ENCODE results near the gene HIPK4.
"Not testable (repeated sequence)": the region's sequence is repeated elsewhere in the genome, so short reads cannot be mapped to it uniquely, and the experiment has no call there.

Gene HIPK4

DNA sequence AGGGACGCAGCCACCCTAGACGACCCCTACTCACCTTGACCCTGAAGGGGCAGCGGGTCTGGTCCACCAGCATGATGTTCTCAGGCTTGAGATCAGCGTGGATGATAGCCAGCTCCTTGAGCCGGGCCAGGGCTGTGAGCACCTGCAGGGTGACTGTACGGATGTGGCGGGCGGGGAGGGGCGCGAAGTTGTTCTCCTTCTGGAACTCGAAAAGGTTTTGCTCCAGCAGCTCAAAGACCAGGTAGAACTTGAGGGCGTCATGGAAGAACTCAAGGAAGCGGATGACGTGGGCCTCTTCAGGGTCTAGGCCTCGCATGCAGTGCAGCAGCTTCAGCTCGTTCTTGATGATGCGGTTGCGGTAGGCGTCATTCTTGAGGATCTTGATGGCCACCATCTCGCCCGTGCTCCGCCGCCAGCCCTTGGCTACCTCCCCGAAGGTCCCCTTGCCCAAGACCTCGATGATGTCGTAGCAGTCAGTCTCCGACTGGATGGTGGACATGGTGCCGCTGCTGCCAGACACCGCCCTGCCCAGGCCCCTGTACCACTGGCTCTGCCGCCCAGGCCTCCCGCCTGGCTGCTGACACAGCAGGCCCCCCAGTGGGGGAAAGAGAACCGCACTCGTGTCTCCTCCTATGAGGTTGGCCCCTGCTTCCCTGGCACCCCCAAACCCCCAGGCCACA lies 437 bp downstream of the HIPK4 start:
- DNase-seq = no peak

DNA sequence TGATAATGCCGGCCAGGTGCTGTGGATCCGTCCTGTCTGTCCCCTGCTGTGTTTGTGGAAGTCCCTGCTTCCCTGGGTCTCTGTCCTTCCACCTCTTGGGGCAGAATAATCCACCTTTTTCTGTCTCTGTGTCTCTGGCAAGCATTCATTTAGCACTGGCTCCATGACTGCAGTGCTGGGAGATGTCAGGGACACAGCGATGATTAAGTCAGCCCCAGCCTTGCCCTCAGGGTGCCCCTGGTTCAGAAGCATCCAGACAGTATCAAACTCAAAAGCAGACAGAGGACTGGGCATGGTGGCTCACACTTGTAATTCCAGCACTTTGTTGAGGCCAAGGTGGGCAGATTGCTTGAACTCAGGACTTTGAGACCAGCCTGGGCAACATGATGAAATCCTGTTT lies 1.5 kb downstream of the HIPK4 start:
- no peak for DNase-seq

DNA sequence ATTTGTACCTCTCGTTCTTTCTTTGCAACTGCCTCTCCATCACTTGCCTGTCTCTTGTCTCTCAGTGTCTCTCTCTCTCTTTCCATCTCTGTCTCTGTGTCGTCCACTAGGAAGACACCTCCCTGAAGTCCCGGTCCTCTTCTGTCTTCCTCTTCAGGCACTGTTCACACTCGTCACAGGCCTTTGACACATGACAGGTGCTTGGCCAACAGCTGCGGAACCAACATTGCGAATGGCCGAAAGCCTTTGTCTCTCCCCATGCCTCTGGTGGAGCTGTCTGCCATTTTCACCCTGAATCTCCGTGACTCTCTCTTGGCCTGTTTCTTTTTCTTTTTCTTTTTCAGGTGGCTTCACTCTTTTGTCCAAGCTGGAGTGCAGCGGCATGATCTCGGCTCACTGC lies 2.8 kb downstream of the HIPK4 start:
- DNase-seq = no peak

DNA sequence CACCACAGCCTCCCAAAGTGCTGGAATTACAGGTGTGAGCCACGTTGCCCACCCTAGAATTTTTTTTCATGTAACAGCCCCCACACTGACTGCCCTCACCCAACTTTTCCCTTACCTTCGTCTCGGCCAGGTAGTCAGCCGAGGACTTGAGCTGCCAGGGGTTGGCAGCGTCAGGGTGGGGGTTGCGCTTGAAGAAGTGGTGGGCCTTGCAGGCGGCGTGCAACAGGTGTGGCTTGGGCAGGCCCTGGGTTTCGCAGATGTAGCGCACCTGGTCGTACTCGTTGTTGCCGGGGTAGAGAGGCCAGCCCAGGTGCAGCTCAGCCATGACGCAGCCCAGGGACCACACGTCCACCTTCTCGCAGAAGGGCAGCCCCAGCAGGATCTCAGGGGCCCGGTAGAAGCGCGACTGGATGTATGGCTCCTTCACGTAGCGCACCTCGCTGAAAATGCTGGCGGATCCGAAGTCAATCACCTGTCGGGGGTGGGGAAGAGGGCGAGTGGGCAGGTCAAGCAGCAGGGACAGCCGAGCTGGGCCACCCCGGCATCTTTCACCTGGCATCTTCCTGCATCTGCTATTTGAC lies 6.2 kb downstream of the HIPK4 start:
- DNase-seq = no peak

DNA sequence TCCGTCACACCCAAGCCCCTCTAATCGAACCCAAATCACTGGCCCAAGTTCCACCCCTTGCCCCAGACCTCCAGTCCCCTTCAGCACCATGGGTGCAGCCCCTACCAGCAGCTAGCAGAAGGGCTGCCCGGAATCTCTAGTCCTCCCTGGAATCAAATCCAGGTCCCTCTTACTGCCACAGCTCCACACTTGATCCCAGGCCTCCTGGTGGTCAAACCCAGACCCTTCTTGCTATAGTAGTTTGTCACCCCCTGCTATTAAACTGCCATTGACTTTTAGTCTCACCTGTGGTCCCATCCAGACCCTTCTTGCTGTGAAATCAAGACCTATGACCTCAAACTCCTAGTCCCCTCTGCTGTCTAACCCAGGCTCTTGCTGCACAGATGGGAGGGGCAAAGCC lies 8.7 kb downstream of the HIPK4 start:
- no peak for DNase-seq

DNA sequence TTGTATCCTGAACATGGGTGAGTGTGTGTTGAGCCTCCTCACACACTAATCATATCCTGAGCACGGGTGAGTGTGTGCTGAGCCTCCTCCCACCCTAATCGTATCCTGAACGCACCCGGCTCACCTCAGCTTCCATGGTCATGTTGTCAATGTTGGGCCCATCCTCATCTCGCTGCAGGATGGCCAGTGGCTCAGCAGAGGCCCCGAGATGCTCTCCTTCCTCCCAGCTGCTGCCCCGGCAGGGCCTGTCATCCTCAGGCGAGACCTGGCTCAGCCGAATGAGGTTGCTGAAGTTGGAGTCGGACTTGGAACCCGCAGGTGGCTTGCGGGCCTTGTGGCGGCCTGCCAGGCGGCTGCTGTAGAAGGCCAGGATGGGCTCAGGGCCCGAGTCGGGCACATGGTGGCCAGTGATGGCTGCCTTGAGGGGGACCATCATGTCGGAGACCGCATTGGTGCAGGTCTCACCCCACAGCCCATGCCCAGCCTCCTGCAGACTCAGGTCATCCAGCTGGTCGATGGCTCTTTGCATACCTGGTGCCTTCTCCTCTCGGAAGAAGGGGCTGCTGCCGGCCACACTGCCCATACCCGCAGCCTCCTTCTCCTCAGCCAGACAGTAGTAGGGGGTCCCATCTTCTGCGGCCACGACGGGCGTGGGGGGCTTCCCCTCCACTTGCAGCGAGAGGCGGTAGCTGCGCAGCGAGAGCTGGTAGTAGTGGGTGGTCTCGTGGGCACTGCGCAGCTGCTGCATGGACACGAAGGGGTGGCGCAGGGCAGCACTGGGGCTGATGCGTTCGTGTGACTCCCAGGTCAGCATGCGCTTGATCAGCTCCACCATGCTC lies 9.6 kb downstream of the HIPK4 start:
- no peak for DNase-seq

DNA sequence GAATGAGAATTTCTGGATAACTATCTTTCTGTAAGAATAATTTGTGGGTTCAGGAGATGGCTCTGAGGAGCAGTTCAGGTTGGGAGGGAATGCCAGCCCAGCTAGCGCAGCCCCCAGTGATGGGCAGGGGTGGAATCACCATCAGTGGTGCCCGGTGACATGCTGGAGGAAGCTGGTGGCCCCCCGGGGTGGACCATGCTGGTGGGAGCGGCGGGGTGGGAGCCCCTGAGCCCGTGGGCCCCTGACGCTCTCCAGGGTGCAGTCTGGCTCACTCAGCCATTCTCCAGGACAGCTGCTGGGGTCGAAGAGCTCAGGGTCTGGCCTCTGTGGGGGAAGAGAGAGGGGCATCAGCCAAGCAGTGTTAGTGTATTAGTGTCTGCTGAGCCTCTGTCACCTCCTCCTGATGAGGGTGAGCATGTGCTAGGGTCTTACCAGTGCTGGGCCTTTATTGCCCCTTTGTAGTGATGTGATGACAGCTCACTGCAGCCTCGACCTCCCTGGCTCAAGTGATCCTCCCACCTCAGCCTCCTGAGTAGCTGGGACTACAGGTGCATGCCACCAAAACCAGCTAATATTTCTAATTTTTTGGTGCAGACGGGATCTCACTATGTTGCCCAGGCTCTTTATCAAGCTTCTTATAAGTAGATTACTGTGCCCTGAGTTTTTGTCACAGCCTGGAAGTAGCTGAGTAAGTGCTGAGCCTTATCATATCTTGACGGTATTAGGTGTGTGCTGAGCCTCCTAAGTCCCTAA lies 10.4 kb downstream of the HIPK4 start:
- DNase-seq = no peak

DNA sequence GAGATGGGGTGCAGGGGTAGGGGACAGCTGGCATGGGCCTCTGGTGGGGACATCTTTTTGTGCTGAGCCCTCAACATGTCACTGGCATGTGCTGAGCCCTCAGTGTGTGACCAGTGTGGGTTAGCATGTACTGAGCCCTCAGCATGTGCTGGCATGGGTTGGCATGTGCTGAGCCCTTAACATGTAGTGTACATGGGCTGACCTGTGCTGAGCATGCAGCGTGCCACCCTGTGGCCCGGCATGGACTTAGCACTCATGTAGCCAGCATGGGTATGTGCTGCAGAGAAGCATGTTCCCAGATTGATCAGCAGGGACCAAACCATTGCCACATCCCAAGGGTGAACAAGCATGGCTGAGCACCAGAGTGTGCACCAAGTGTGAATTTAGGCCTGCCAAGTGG lies 11.5 kb downstream of the HIPK4 start:
- no peak for DNase-seq

DNA sequence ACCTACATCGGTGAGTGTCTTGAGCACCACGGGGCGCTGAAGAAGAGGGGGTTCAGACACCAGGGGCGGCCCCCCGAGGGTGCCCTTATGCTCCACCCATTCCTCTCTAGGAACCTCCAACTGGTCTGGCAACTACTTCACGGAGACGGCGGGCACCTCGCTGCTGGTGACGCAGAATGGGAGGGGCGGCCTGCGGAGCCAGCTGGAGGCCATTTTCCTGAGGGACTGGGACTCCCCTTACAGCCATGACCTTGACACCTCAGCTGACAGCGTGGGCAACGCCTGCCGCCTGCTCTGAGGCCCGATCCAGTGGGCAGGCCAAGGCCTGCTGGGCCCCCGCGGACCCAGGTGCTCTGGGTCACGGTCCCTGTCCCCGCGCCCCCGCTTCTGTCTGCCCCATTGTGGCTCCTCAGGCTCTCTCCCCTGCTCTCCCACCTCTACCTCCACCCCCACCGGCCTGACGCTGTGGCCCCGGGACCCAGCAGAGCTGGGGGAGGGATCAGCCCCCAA lies 12.1 kb downstream of the HIPK4 start:
- no peak for DNase-seq

DNA sequence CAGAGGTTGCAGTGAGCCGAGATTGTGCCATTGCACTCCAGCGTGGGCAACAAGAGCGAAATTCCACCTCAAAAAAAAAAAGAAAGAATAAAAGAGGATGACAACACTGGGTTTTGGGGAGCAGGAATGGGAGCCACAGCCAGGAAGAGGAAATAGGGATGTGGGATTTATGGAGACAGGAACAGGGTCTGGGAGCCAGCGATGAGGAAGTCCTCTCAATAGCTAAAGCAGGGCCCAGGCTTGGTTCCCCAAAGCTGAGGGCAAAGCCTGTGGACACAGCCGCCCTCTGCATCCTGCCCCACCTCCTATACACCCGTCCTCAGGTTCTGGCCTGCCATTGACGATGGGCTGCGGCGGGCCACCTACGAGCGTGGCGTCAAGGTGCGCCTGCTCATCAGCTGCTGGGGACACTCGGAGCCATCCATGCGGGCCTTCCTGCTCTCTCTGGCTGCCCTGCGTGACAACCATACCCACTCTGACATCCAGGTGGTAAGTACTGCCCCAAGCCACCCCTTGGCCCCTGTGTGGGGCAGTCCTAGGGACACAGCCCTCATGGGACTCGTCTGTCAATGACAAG lies 13.6 kb downstream of the HIPK4 start:
- no peak for DNase-seq

DNA sequence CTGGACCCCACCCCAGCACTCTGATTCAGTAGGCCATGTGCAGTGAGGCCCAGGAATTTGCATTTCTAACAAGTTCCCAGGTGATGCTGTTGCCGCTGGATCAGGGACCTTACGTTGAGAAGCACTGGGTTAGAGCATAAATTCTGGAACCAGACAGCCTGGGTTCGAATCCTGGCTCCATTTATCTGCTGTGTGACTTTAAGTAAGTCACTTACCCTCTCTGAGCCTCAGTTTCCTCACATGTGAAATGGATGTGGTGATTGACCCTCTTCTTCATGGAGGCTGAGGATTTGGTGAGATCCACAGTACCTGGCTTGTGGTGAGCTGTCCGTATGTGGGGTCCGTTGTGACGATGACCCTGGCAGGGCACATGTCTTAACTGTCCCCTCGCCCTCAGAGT lies 15.9 kb downstream of the HIPK4 start:
- DNase-seq = no peak

DNA sequence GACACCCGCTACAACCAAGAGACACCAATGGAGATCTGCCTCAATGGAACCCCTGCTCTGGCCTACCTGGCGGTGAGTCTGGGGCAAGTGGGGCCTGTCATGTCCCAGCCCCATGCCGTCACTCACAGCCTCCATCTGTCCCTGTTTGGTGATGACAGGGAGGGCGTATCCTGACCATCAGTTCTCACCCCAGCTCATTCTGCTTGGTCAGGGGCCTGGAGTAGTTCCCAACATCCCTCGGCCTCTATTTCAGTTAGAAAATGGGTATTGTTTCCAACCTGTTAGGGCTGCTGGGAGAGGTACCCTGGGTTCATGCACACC lies 18.2 kb downstream of the HIPK4 start:
- DNase-seq = no peak

DNA sequence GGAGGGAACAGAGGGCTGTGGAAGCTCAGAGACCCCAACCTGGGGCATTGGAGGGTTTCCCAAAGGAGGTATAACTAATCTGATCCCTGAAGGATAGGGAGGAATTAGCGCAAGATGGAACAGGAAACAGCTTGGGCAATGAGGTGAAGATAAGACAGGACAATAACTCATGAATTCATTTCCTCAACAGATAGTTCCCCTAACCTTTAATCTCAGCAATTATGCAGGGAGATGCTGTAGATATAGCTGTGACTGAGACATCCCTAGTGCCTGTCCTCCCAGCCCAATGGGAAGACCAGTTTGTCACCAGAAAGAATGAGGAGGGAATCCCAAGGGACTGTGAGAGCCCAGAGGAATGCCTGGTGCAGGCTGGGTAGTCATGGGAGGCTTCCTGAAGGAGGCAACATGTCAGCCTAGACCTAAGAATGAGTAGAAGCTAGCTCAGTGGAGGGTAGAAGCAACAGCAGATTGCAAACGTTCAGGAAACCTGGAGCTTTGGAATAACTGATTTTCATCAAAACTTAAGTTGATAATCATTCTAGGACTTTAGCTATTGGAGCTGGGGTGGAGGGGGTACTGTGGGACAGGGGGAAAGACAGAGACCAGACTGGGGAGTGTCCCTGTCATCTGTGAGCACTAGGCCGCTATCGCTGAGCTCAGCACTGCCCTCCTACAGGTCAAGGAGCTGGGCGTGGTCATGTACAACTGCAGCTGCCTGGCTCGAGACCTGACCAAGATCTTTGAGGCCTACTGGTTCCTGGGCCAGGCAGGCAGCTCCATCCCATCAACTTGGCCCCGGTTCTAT lies 18.8 kb downstream of the HIPK4 start:
- no peak for DNase-seq

DNA sequence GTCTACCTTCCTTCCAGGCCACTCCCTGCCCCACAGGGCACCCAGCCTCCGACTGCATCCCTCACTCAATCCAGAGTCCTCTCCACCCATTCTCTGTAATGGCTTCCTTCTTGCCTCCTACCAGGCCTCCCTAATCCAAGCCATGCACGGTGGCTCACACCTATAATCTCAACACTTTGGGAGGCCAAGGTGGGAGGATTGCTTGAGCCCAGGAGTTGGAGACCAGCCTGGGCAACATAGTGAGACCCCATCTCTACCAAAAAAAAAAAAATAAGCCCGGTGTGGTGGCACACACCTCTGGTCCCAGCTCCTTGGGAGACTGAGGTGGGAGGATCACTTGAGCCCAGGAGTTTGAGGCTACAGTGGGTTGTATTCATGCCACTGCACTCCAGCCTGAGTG lies 19.7 kb downstream of the HIPK4 start:
- DNase-seq = not testable (repeated sequence)

DNA sequence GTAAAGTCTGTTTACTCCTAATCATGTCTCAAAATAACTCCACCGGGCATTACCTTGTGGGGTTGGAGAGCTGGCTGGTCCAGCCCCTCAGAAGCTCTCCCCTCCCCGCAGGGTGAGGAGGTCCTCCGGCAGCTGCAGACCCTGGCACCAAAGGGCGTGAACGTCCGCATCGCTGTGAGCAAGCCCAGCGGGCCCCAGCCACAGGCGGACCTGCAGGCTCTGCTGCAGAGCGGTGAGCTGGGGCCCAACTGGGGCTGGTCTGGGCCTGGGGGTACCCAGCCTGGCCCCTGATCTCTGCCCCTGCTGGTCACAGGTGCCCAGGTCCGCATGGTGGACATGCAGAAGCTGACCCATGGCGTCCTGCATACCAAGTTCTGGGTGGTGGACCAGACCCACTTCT lies 20.2 kb downstream of the HIPK4 start:
- DNase-seq = no peak

DNA sequence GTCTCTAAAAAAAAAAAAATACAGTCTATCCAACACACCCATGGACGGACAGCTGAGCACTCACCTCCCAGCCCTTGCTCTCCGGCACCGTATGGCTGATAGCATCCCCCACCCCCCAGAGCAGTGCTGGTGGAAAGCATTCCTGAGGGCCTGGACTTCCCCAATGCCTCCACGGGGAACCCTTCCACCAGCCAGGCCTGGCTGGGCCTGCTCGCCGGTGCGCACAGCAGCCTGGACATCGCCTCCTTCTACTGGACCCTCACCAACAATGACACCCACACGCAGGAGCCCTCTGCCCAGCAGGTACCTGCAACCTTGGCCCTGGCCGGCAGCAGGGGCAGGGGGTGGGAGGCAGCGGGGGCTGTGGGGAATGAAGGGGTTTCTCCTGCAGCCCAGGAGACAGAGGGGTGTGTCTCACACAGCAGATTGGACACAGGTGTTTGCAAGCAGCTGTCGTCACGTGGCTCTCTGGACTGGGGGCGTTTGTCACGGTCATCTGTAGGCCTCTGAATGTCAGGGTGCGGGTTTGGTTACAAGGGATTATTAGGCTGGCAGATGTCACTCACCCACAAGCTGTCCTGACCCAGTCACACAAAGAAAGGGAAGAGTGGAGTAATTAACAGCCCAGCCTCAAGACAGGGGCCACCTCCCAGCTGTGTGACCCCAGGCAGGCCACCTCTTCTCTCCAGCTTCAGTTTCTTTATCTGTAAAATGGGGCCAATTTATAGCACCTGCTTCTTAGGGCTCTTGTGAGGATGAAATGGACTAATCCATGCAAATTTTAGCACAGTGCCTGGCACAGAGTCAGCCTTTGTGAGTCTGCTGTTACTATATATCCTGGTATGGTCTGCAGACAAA lies 22.2 kb downstream of the HIPK4 start:
- no peak for DNase-seq

DNA sequence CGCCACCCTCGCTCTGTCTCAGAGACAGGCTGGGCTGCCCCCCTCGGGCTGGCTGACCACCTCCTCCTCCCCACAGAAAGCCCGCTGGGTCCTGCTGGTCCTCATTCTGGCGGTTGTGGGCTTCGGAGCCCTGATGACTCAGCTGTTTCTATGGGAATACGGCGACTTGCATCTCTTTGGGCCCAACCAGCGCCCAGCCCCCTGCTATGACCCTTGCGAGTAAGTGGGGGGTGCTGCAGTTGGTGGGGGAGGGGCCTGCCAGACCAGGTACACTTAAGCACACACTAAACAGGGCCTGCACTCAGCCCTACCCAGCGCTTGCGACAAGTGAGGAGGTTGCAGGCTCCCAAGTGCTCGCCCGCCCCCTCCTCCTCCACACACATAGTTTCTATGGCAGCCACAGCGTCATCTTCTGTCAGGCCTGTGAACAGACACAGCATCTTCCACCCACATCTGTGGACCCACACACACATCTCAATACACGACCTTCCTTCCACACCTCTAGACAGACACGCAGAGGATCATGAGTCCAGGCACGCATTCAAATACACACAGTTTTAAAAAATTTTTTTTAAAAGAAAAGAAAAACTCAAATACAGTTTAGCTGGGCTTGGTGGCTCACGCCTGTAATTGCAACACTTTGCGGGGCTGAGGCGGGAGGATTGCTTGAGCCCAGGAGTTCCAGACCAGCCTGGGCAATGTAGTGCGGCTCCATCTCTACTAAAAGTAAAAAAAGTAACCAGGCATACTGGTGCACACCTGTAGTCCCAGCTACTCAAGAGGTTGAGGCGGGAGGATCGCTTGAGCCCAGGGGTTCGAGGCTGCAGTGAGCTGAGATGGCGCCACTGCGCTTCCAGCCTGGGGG lies 23.1 kb downstream of the HIPK4 start:
- DNase-seq = no peak

DNA sequence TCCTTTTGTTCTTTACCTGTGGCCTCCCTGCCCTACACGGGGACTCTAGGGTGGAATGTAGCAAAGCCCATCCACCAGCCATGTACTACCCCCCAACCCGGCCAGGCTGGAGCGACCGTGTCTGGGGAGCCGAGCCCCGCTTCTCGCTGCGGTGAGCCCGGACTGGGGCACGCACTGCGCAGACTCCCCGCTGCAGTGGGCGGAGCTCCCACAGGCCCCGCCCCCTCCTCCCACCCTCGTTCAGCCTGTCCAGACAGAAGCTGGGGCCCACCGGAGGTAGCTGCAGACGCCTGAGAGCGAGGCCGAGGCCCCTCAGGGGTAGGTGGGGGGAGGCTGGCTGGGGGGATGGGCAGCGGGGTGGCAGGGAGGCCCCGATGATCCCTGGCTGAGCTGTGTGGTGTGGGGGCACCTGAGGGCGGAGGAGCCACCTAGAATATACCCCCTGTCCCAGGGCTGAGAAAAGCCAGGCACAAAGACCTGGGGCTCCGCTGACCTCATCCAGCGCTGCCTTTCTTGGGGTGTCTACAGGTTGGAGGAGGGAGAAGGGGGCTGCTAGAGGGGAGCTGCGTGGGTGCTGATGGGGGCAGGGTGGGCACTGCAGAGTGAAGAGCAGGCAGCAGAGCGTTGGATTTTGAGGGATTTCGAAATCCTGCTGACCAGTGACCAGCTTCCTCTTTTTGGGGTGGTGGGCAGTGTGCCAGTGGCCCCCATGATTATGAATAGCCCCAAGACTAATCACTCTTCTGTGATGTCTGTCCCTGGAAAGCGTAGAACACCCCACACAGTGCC lies 24.2 kb downstream of the HIPK4 start:
- DNase-seq = no peak

DNA sequence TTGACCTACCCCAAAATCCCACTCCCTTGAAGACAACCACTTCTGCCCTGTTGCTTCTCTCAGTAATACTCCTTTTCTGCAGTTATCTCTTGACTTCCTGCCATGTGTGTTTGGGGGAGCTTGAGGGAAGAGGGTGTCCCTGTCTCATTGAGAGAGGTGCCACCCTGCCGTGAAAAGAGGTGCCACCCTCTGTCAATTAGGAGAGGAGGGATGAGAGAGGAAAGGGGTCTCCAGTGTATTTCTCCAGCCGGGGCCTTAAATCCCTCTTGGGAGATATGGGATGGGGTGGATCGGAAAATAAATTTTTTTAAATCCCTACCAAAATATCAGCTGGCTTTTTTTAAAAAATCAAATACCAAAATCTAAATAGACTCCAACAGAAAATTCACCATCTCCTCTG lies 25.0 kb downstream of the HIPK4 start:
- DNase-seq = no peak

Measured in activated T-cell treated with anti-CD3 and anti-CD28 coated beads for 4 hours (primary cell).